Calu3 (cell line): ENCODE results near the gene BBX. TPM values are rescaled to one million over a fixed set of nuclear protein-coding genes. Genes with fewer than 3 reads are reported as not detected.

ENCODE experiments used
- BruUV-seq: library from RNA; stranded (reverse); fragments of 400-500 nt; replicated peaks from 2 replicates; lab custom pipeline; 2021; lab: Mats Ljungman, UMichigan
- CTCF ChIA-PET: fragments of 300-600 bp; sonication (Branson Sonifier 250); formaldehyde crosslinking; loops from one replicate; lab custom pipeline; 2022; ENCODE audit warnings: antibody characterized with exemption; lab: Charles Lee
- DNase-seq: peaks from one replicate; pipeline ENCODE4 v3.0.0; 2022
- H3K27ac Mint-ChIP-seq: one replicate; pipeline ENCODE4 v1.8.0; 2022; ENCODE audit warnings: mixed read lengths; ENCODE audit not compliant: unreplicated experiment
- H3K27me3 Mint-ChIP-seq: one replicate; pipeline ENCODE4 v1.8.0; 2022; ENCODE audit warnings: mixed read lengths; ENCODE audit not compliant: unreplicated experiment
- H3K36me3 Mint-ChIP-seq: one replicate; pipeline ENCODE4 v1.8.0; 2022; ENCODE audit warnings: mild to moderate bottlenecking, moderate library complexity, mixed read lengths; ENCODE audit not compliant: insufficient read depth, unreplicated experiment
- H3K4me1 Mint-ChIP-seq: one replicate; pipeline ENCODE4 v1.8.0; 2022; ENCODE audit warnings: mild to moderate bottlenecking, low read depth, mixed read lengths; ENCODE audit not compliant: unreplicated experiment
- H3K4me3 Mint-ChIP-seq: one replicate; pipeline ENCODE4 v1.8.0; 2022; ENCODE audit warnings: mild to moderate bottlenecking, low read depth, moderate library complexity, mixed read lengths; ENCODE audit not compliant: unreplicated experiment
- H3K9me3 Mint-ChIP-seq: one replicate; pipeline ENCODE4 v1.8.0; 2022; ENCODE audit warnings: low read depth, mixed read lengths; ENCODE audit not compliant: unreplicated experiment
- CTCF ChIP-seq: fragments of 200-600 bp; IDR thresholded peaks from one replicate; pipeline ENCODE4 v1.8.0; 2022; ENCODE audit warnings: antibody characterized with exemption; ENCODE audit not compliant: unreplicated experiment
- intact Hi-C: fragments of 100-400 bp; cut with micrococcal nuclease; formaldehyde crosslinking; loops from one replicate; pipeline ENCODE4 v1.10.0; 2022; ENCODE audit not compliant: unreplicated experiment
- total RNA-seq: library from RNA; stranded (reverse); gene quantifications from 2 replicates; pipeline ENCODE4 v1.2.3, GENCODE V29; 2022

The BBX gene
- total RNA-seq, 1 experiment from 2014 or later, result 66.9 TPM

DNA sequence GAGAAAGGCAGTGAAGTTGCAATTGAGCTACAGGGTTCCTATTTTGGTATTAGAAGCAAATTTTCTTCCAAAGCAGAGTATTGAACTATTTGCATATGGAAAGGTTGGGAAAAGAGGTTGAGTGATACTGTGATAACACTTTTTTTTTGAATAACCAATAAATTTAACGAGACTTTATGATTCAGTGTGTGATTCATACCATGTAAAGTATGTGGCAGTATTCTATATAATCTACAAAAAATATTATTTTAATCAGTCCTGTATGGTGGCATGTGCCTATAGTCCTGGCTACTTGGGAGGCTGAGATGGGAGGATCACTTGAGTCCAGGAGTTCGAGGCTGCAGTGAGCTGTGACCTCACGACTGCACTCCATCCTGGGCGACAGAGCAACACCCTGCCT is 206.9 kb downstream of the BBX start:
- no peaks in the 10 kb centered on the region for H3K9me3 Mint-ChIP-seq
- H3K27ac Mint-ChIP-seq, result no peak overlapping the region
- H3K27me3 Mint-ChIP-seq, result no peaks in the 10 kb centered on the region
- no peaks in the 10 kb centered on the region for H3K4me1 Mint-ChIP-seq
- H3K36me3 Mint-ChIP-seq, result no peaks in the 10 kb centered on the region
- intact Hi-C loops, result loop anchor here (10.0 kb wide), 1 partner anchor 155 kb away; no protein-coding TSS in a partner anchor
- no TSS peak for BruUV-seq
- no peak for TF ChIP-seq CTCF
- no peak for DNase-seq
- no peak overlapping the region for H3K4me3 Mint-ChIP-seq
- CTCF ChIA-PET, result no interaction called here

DNA sequence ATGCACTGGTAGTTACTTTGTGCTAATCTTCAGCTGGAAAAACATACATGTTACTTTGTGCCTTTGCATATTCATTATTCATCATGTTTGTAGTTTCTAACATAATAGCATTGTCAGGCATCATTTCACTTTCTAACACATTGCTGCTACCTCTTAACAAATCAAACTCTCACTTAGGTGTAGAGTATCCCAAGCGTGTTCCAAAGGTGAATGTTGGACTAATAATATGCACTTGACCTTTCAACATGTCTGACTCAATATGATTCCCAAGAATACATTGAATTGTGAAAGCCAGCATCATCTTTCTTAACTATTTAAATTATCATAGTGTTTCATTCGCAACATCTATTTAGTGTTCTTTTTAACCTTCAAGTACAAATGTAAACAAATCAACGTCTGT is 211.6 kb downstream of the BBX start:
- H3K9me3 Mint-ChIP-seq, result no peaks in the 10 kb centered on the region
- intact Hi-C loops, result loop anchor here (10.0 kb wide), 1 partner anchor 160 kb away; no protein-coding TSS in a partner anchor
- H3K4me3 Mint-ChIP-seq, result no peak overlapping the region
- no TSS peak for BruUV-seq
- DNase-seq, result no peak
- H3K27ac Mint-ChIP-seq, result no peak overlapping the region
- H3K4me1 Mint-ChIP-seq, result no peaks in the 10 kb centered on the region
- H3K36me3 Mint-ChIP-seq, result no peaks in the 10 kb centered on the region
- H3K27me3 Mint-ChIP-seq, result no peaks in the 10 kb centered on the region
- no peak for TF ChIP-seq CTCF
- CTCF ChIA-PET, result no interaction called here

GRCh38 chr3:107737914-107738313 is 215.2 kb downstream of the BBX start:
- no peaks in the 10 kb centered on the region for H3K36me3 Mint-ChIP-seq
- H3K9me3 Mint-ChIP-seq, result no peaks in the 10 kb centered on the region
- H3K27ac Mint-ChIP-seq, result no peak overlapping the region
- intact Hi-C loops, result loop anchor here (10.0 kb wide), 1 partner anchor 163 kb away; no protein-coding TSS in a partner anchor
- no TSS peak for BruUV-seq
- no peaks in the 10 kb centered on the region for H3K4me1 Mint-ChIP-seq
- CTCF ChIA-PET, result interaction anchor here (0.7 kb wide), 1 partner anchor 108 kb away, joined by 3 read pairs; no protein-coding TSS in a partner anchor
- no peak for TF ChIP-seq CTCF
- no peak for DNase-seq
- H3K27me3 Mint-ChIP-seq, result no peaks in the 10 kb centered on the region
- H3K4me3 Mint-ChIP-seq, result no peak overlapping the region

GRCh38 chr3:107738486-107739183 is 215.9 kb downstream of the BBX start:
- Mint-ChIP-seq H3K4me3 (no peak overlapping the region), H3K27ac (no peak overlapping the region), H3K4me1 (no peaks in the 10 kb centered on the region), H3K9me3 (no peaks in the 10 kb centered on the region), H3K27me3 (no peaks in the 10 kb centered on the region), H3K36me3 (no peaks in the 10 kb centered on the region)
- BruUV-seq, result no TSS peak
- CTCF ChIA-PET, result interaction anchor here (0.6 kb wide), 1 partner anchor 55 kb away, joined by 3 read pairs; no protein-coding TSS in a partner anchor
- no peak for DNase-seq
- intact Hi-C loops, result loop anchor here (10.0 kb wide), 1 partner anchor 164 kb away; no protein-coding TSS in a partner anchor
- no peak for TF ChIP-seq CTCF
